Measurements from ENCODE around the gene PACSIN2. TPM values are rescaled to one million over a fixed set of nuclear protein-coding genes. Genes with fewer than 3 reads are reported as not detected.
A peak's percentile ranks its signal among the peaks of the same experiment; 100 is the strongest.
"Not testable (repeated sequence)": the region's sequence is repeated elsewhere in the genome, so short reads cannot be mapped to it uniquely, and the experiment has no call there.

Gene PACSIN2
- total RNA-seq, 5 donors from 2014 or later (not counting 1 experiment from before 2014, with no cell fraction given): 25.9 to 49.0 (median 40.4) TPM

DNA sequence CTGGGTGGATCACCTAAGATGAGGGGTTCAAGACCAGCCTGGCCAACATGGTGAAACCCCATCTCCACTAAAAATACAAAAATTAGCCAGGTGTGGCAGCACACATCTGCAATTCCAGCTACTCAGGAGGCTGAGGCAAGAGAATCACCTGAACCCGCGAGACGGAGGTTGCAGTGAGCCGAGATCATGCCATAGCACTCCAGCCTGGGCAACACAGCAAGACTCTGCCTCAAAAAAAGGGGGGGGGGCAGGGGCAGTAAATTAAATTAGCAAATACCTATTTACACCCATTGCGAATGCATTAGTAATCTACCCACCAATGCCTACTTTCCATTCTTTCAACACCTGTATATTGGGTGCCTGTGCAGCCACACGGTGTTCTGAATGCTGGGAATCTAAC lies 78.3 kb downstream of the PACSIN2 start:
- H3K4me3 Mint-ChIP-seq; H3K4me3 ChIP-seq (ENCODE audit: control insufficient read depth in 1 of 2, extremely low read depth in 1 of 2, low read length in 1 of 2); H3K27ac ChIP-seq (ENCODE audit: low read length); POLR2A ChIA-PET; H3K27ac Mint-ChIP-seq; H3K9me3 ChIP-seq; H3K27me3 Mint-ChIP-seq; CTCF ChIA-PET; H3K9me3 Mint-ChIP-seq; ATAC-seq (replicated peaks in 1 of 4); H3K27me3 ChIP-seq (replicated peaks in 1 of 2; ENCODE audit: control insufficient read depth in 2 of 2, extremely low read depth in 1 of 2, insufficient read depth in 2 of 2, low read length in 1 of 2); DNase-seq; H3K36me3 ChIP-seq (ENCODE audit: control insufficient read depth in 2 of 2, extremely low read depth in 1 of 2, insufficient read depth in 1 of 2, low read length in 1 of 2): not testable (repeated sequence)
- H3K4me1 Mint-ChIP-seq: peaks cover 72 to 85% (median 74%) of the 10 kb centered on the region in 3 donors
- whole genome bisulfite sequencing (ENCODE audit: insufficient coverage): no CpG with 5 or more reads among the region's 6 CpGs
- H3K36me3 Mint-ChIP-seq: peaks cover 11% of the 10 kb centered on the region
- H3K4me1 ChIP-seq (ENCODE audit: control insufficient read depth in 1 of 2, extremely low read depth in 1 of 2, insufficient read depth in 2 of 2, low read length in 2 of 2): peaks cover 10 to 30% of the 10 kb centered on the region in 2 experiments

DNA sequence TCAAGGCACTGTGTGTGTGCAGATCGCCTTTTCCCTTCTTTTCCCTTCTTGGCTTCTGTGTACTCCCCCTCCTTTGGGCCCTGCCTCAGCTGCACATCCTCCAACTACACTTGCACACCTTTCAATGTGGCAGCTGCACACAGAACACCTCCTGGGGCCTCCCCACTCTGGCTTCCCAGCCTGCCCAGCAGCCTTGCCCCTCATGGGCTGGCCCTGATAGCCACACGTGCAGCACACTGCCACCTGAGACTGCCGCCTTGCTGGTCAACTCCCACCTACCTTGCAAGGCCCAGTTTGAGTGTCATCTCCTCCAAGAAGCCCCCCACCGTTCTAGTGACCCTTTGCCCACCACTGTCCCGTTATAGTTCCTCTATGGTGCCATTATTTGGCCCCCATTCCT lies 80.6 kb downstream of the PACSIN2 start:
- Histone ChIP-seq H3K9me3 (no peaks in the 10 kb centered on the region), H3K4me3 (ENCODE audit: control insufficient read depth in 1 of 2, extremely low read depth in 1 of 2, low read length in 1 of 2) (no peak overlapping the region), H3K27me3 (replicated peaks in 1 of 2; ENCODE audit: control insufficient read depth in 2 of 2, extremely low read depth in 1 of 2, insufficient read depth in 2 of 2, low read length in 1 of 2) (no peaks in the 10 kb centered on the region), H3K4me1 (ENCODE audit: control insufficient read depth in 1 of 2, extremely low read depth in 1 of 2, insufficient read depth in 2 of 2, low read length in 2 of 2) (peaks cover 10 to 30% of the 10 kb centered on the region in 2 experiments), H3K27ac (ENCODE audit: low read length) (no peak overlapping the region), H3K36me3 (ENCODE audit: control insufficient read depth in 2 of 2, extremely low read depth in 1 of 2, insufficient read depth in 1 of 2, low read length in 1 of 2) (peaks cover 2 to 3% of the 10 kb centered on the region in 2 donors)
- CTCF ChIA-PET: no interaction called here
- Mint-ChIP-seq H3K27ac (no peak overlapping the region), H3K36me3 (peaks cover 11% of the 10 kb centered on the region), H3K4me1 (peaks cover 70 to 85% (median 81%) of the 10 kb centered on the region in 3 donors), H3K27me3 (no peaks in the 10 kb centered on the region), H3K4me3 (peak overlapping the region in 1 of 3 donors; percentile 22), H3K9me3 (no peaks in the 10 kb centered on the region)
- DNase-seq (no peak), ATAC-seq (replicated peaks in 1 of 4) (no peak)
- POLR2A ChIA-PET: no interaction called here
- 85% methylated on average over 5 of the region's 5 CpGs for WGBS (ENCODE audit: insufficient coverage)

DNA sequence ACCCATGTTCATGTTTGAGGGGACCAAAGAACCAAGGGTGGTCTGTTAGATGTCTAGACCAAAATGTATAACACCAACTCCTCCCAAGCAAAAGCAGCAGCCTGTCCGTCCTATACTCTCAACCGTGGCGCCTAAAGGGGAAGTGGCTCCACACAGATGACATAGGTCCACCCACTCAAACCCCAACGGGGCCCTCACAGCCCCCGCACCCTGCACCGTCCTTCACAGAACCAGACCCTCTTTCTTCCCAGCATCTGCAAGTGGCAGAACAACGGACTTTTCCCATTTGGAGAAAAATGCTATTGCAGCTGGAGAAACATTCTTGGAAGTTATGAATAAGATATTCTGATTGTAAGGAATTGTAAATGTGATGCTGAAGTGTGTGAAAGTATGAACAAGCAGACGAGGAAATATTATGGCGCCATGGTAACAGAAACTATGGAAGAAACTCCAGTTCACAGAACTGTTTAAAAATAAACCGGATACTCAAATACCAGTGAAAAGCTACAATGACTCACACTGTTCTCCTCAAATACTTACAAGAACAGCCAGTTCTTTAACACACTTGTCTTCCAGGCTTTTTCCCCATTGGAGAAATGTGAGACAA lies 81.4 kb downstream of the PACSIN2 start:
- POLR2A ChIA-PET: no interaction called here
- Histone ChIP-seq H3K36me3 (ENCODE audit: control insufficient read depth in 2 of 2, extremely low read depth in 1 of 2, insufficient read depth in 1 of 2, low read length in 1 of 2) (peaks cover 2 to 3% of the 10 kb centered on the region in 2 donors), H3K4me3 (ENCODE audit: control insufficient read depth in 1 of 2, extremely low read depth in 1 of 2, low read length in 1 of 2) (no peak overlapping the region), H3K27me3 (replicated peaks in 1 of 2; ENCODE audit: control insufficient read depth in 2 of 2, extremely low read depth in 1 of 2, insufficient read depth in 2 of 2, low read length in 1 of 2) (no peaks in the 10 kb centered on the region), H3K4me1 (ENCODE audit: control insufficient read depth in 1 of 2, extremely low read depth in 1 of 2, insufficient read depth in 2 of 2, low read length in 2 of 2) (peaks cover 10 to 30% of the 10 kb centered on the region in 2 experiments), H3K9me3 (no peaks in the 10 kb centered on the region), H3K27ac (ENCODE audit: low read length) (peak overlapping the region; percentile 4)
- Mint-ChIP-seq H3K27ac (peak overlapping the region; percentile 11 to 15), H3K36me3 (peaks cover 11% of the 10 kb centered on the region), H3K4me1 (peaks cover 70 to 86% (median 85%) of the 10 kb centered on the region in 3 donors), H3K27me3 (no peaks in the 10 kb centered on the region), H3K4me3 (peak overlapping the region in 1 of 3 donors; percentile 12), H3K9me3 (no peaks in the 10 kb centered on the region)
- WGBS (ENCODE audit: insufficient coverage): 22% methylated on average over 3 of the region's 10 CpGs
- CTCF ChIA-PET: no interaction called here
- DNase-seq (peak in 2 of 35 experiments; percentile 4 to 35), ATAC-seq (replicated peaks in 1 of 4) (no peak)

DNA sequence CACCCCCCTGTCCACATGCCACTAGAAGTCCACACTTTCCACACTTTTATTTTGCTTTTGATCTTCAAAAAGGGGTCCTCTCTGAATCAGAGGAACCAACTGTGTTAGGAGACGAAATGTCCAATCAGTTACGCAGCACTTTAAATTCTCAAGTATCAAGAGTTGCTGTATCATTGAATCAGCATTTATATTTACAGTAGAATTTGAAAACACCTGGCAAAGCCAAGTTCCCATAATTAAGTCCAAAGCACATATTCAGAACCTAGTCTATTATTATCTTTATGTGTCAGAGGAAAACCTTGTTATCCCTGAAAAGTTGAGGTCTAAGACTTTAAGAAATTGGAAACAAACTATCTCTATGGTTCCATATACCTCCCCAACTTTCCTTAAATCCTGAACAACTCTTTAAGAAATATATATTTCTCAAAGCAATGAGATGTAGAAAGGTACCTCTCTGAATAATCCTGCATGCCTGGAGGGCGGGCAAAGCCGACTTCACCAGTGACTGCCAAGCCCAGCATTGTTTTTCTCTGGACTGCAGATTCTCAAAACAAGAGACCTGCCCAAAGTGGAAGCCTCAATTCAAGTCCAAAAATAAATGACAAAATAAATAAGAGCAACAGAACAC lies 82.0 kb downstream of the PACSIN2 start:
- 92% methylated on average over 2 of the region's 4 CpGs for WGBS (ENCODE audit: insufficient coverage)
- Histone ChIP-seq H3K27me3 (replicated peaks in 1 of 2; ENCODE audit: control insufficient read depth in 2 of 2, extremely low read depth in 1 of 2, insufficient read depth in 2 of 2, low read length in 1 of 2) (no peaks in the 10 kb centered on the region), H3K27ac (ENCODE audit: low read length) (no peak overlapping the region), H3K9me3 (no peaks in the 10 kb centered on the region), H3K36me3 (ENCODE audit: control insufficient read depth in 2 of 2, extremely low read depth in 1 of 2, insufficient read depth in 1 of 2, low read length in 1 of 2) (peaks cover 3 to 6% of the 10 kb centered on the region in 2 donors), H3K4me1 (ENCODE audit: control insufficient read depth in 1 of 2, extremely low read depth in 1 of 2, insufficient read depth in 2 of 2, low read length in 2 of 2) (peaks cover 10 to 27% of the 10 kb centered on the region in 2 experiments), H3K4me3 (ENCODE audit: control insufficient read depth in 1 of 2, extremely low read depth in 1 of 2, low read length in 1 of 2) (no peak overlapping the region)
- Mint-ChIP-seq H3K9me3 (no peaks in the 10 kb centered on the region), H3K4me3 (peak overlapping the region in 1 of 3 donors; percentile 12), H3K27ac (no peak overlapping the region), H3K36me3 (peaks cover 9% of the 10 kb centered on the region), H3K27me3 (no peaks in the 10 kb centered on the region), H3K4me1 (peaks cover 65 to 80% (median 80%) of the 10 kb centered on the region in 3 donors)
- CTCF ChIA-PET: no interaction called here
- POLR2A ChIA-PET: no interaction called here
- ATAC-seq (replicated peaks in 1 of 4) (no peak), DNase-seq (no peak)

DNA sequence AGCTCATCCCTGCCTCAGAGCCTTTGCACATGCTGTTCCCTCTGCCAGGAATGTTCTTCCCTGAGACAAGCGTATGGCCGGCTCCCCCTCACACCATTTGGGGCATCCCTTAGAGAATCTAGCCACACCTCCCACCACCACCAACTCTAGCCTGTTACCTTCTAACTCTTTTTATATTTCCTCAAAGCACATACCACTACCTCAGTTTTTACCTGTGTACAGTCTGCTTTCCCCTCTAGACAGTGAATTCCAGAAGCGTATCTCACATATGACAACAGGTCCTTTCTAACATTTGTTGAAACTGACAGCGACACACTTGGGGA lies 82.8 kb downstream of the PACSIN2 start:
- Histone ChIP-seq H3K4me1 (ENCODE audit: control insufficient read depth in 1 of 2, extremely low read depth in 1 of 2, insufficient read depth in 2 of 2, low read length in 2 of 2) (peaks cover 7 to 19% of the 10 kb centered on the region in 2 experiments), H3K4me3 (ENCODE audit: control insufficient read depth in 1 of 2, extremely low read depth in 1 of 2, low read length in 1 of 2) (no peak overlapping the region), H3K27ac (ENCODE audit: low read length) (no peak overlapping the region), H3K27me3 (replicated peaks in 1 of 2; ENCODE audit: control insufficient read depth in 2 of 2, extremely low read depth in 1 of 2, insufficient read depth in 2 of 2, low read length in 1 of 2) (no peaks in the 10 kb centered on the region), H3K36me3 (ENCODE audit: control insufficient read depth in 2 of 2, extremely low read depth in 1 of 2, insufficient read depth in 1 of 2, low read length in 1 of 2) (peaks cover 3 to 6% of the 10 kb centered on the region in 2 donors), H3K9me3 (no peaks in the 10 kb centered on the region)
- WGBS (ENCODE audit: insufficient coverage): 96% methylated on average over 2 of the region's 4 CpGs
- CTCF ChIA-PET: no interaction called here
- no peaks in the 10 kb centered on the region for H3K27me3 Mint-ChIP-seq
- ATAC-seq (replicated peaks in 1 of 4) (no peak), DNase-seq (no peak)
- H3K27ac Mint-ChIP-seq: no peak overlapping the region
- H3K9me3 Mint-ChIP-seq: no peaks in the 10 kb centered on the region
- POLR2A ChIA-PET: no interaction called here
- H3K36me3 Mint-ChIP-seq: peaks cover 7% of the 10 kb centered on the region
- no peak overlapping the region for H3K4me3 Mint-ChIP-seq
- H3K4me1 Mint-ChIP-seq: peaks cover 58 to 74% (median 72%) of the 10 kb centered on the region in 3 donors

DNA sequence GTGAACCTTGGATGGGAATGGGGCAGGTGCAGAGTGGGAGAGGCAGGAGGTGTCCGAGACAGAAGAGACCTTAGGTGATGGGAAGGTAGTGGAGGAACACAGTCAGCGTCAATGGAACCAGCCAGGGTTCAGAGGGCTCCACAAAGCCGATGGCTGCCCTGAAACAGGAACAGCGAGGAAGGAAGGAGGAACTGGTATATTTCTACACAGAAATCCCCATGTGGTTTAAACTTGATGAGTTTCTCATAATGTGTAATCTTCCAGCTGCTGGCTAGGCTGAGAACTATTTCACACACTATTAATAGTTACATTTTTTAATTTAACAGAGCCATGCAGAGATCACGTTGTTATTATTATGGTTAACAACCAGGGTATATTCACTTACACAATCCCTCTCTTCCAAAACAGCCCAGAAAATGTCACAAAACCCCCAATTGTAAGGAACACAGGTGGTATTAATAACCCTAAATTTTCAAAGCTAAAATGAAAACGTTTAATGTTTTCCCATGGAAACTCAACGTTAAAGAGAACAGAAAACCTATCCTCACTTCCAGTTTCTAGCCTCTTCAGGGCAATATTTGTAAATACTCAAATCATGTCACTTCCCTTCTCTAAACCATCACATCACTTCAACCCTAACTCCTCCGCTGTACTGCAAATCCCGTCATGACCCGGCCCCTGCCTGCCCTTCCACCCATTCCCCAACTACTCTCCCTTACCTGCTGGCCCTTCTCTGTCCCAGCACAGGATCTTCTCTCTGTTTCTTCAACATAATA lies 83.3 kb downstream of the PACSIN2 start:
- ATAC-seq (replicated peaks in 1 of 4) (no peak), DNase-seq (peak in 1 of 35 experiments; percentile 15)
- Mint-ChIP-seq H3K9me3 (no peaks in the 10 kb centered on the region), H3K27me3 (no peaks in the 10 kb centered on the region), H3K4me3 (no peak overlapping the region), H3K27ac (peak overlapping the region in 1 of 2 donors; percentile 29), H3K4me1 (peaks cover 60 to 75% (median 72%) of the 10 kb centered on the region in 3 donors), H3K36me3 (peaks cover 7% of the 10 kb centered on the region)
- ChIA-PET POLR2A (no interaction called here), CTCF (no interaction called here)
- peaks cover 6 to 17% of the 10 kb centered on the region in 2 experiments for H3K4me1 ChIP-seq (ENCODE audit: control insufficient read depth in 1 of 2, extremely low read depth in 1 of 2, insufficient read depth in 2 of 2, low read length in 2 of 2)
- peaks cover 3 to 6% of the 10 kb centered on the region in 2 donors for H3K36me3 ChIP-seq (ENCODE audit: control insufficient read depth in 2 of 2, extremely low read depth in 1 of 2, insufficient read depth in 1 of 2, low read length in 1 of 2)
- no peak overlapping the region for H3K27ac ChIP-seq (ENCODE audit: low read length)
- no peaks in the 10 kb centered on the region for H3K27me3 ChIP-seq (replicated peaks in 1 of 2; ENCODE audit: control insufficient read depth in 2 of 2, extremely low read depth in 1 of 2, insufficient read depth in 2 of 2, low read length in 1 of 2)
- no peaks in the 10 kb centered on the region for H3K9me3 ChIP-seq
- WGBS (ENCODE audit: insufficient coverage): 61% methylated on average over 5 of the region's 10 CpGs
- H3K4me3 ChIP-seq (ENCODE audit: control insufficient read depth in 1 of 2, extremely low read depth in 1 of 2, low read length in 1 of 2): no peak overlapping the region

Measured in T-cell (primary cell).